HepG2 (cell line): ENCODE data around the gene ORC6. TPM values are rescaled to one million over a fixed set of nuclear protein-coding genes. Genes with fewer than 3 reads are reported as not detected.

ENCODE experiments used
- CBX2 ChIP-seq, 2 experiments: fragments of 200-600 bp in 1 of 2; sonication (generic); formaldehyde crosslinking in 1 of 2; IDR thresholded peaks; 2 replicates each; pipeline versions ENCODE4 v1.7.0 to v1.8.1; 2018 to 2022; ENCODE audit warnings: low read depth in 2 of 2, low read length in 1 of 2, mild to moderate bottlenecking in 1 of 2, missing genetic modification reagents in 1 of 2
- FOSL1 ChIP-seq: sonication (generic); formaldehyde crosslinking; IDR thresholded peaks from 2 replicates; pipeline ENCODE4 v1.9.0; 2021; ENCODE audit warnings: missing genetic modification reagents, borderline replicate concordance
- FOXK1 ChIP-seq: sonication (generic); formaldehyde crosslinking; IDR thresholded peaks from 2 replicates; pipeline ENCODE4 v1.4.0; 2020; ENCODE audit warnings: low read depth, missing genetic modification reagents, borderline replicate concordance
- IKZF4 ChIP-seq: sonication (generic); formaldehyde crosslinking; IDR thresholded peaks from 2 replicates; pipeline ENCODE4 v1.5.1; 2020; ENCODE audit warnings: borderline replicate concordance, mild to moderate bottlenecking, low read depth, missing genetic modification reagents; ENCODE audit errors: not compliant biosample characterization
- IRF2 ChIP-seq: IDR thresholded peaks from 2 replicates; pipeline ENCODE4 v1.6.1; 2018; ENCODE audit warnings: missing genetic modification reagents, missing compliant biosample characterization
- JDP2 ChIP-seq: sonication (generic); formaldehyde crosslinking; IDR thresholded peaks from 2 replicates; pipeline ENCODE4 v1.8.1; 2022; ENCODE audit warnings: missing genetic modification reagents, borderline replicate concordance
- KLF12 ChIP-seq: sonication (generic); formaldehyde crosslinking; IDR thresholded peaks from 2 replicates; pipeline ENCODE4 v1.4.0; 2020; ENCODE audit warnings: missing genetic modification reagents, borderline replicate concordance
- NR3C1 ChIP-seq: sonication (generic); formaldehyde crosslinking; IDR thresholded peaks from 2 replicates; pipeline ENCODE4 v1.4.0; 2020; ENCODE audit warnings: missing genetic modification reagents
- PRMT3 ChIP-seq: sonication (generic); formaldehyde crosslinking; IDR thresholded peaks from 2 replicates; pipeline ENCODE4 v1.8.1; 2022; ENCODE audit warnings: low read depth, mild to moderate bottlenecking, moderate library complexity, missing genetic modification reagents, borderline replicate concordance
- RBAK ChIP-seq: sonication (generic); formaldehyde crosslinking; IDR thresholded peaks from 2 replicates; pipeline ENCODE4 v1.5.1; 2020; ENCODE audit warnings: mild to moderate bottlenecking, missing genetic modification reagents
- RORA ChIP-seq: sonication (generic); formaldehyde crosslinking; IDR thresholded peaks from 2 replicates; pipeline ENCODE4 v1.5.0; 2020; ENCODE audit warnings: mild to moderate bottlenecking, missing genetic modification reagents, moderate library complexity
- RXRB ChIP-seq: IDR thresholded peaks from 2 replicates; pipeline ENCODE4 v1.6.1; 2016; ENCODE audit warnings: borderline replicate concordance, missing genetic modification reagents, missing compliant biosample characterization
- TBX3 ChIP-seq: fragments of 450-650 bp; IDR thresholded peaks from 2 replicates; pipeline ENCODE4 v1.6.1; 2017; ENCODE audit warnings: antibody characterized with exemption, mild to moderate bottlenecking, inconsistent platforms, borderline replicate concordance
- TEAD2 ChIP-seq: sonication (generic); formaldehyde crosslinking; IDR thresholded peaks from 2 replicates; pipeline ENCODE4 v1.9.0; 2021; ENCODE audit warnings: missing genetic modification reagents
- ZFP37 ChIP-seq: sonication (generic); formaldehyde crosslinking; IDR thresholded peaks from 2 replicates; pipeline ENCODE4 v1.4.0; 2020; ENCODE audit warnings: missing genetic modification reagents, borderline replicate concordance
- ZNF547 ChIP-seq: sonication (generic); formaldehyde crosslinking; IDR thresholded peaks from 2 replicates; pipeline ENCODE4 v1.5.1; 2020; ENCODE audit warnings: mild to moderate bottlenecking, missing genetic modification reagents
- ZNF674 ChIP-seq: sonication (generic); formaldehyde crosslinking; IDR thresholded peaks from 2 replicates; pipeline ENCODE4 v1.5.0; 2020; ENCODE audit warnings: low read depth, mild to moderate bottlenecking, missing genetic modification reagents
- polyA plus RNA-seq, 8 experiments: library from polyadenylated mRNA; depleted of rRNA in 3 of 8; stranded (reverse) in 7 of 8; unstranded in 1 of 8; fragments of >200 nt; fragmentation: Illumina TruSeq in 4 of 8; extraction: Trizol in 4 of 8; gene quantifications; 2 replicates each; pipeline versions ENCODE4 v1.2.1 to v1.2.3, GENCODE V29; 2011 to 2016; ENCODE audit warnings: low read depth in 4 of 8, missing spikeins in 1 of 8, mixed read lengths in 1 of 8; ENCODE audit not compliant: insufficient read depth in 1 of 8
- total RNA-seq, 5 experiments: library from RNA; depleted of rRNA; stranded (reverse); fragments of >200 nt; fragmentation: Illumina TruSeq; extraction: Trizol; gene quantifications; 2 replicates each; pipeline ENCODE4 v1.2.3, GENCODE V29; 2016; ENCODE audit warnings: low read depth in 1 of 5
- TF ChIP-seq, protein P1 (sequence below): sonication (generic); formaldehyde crosslinking; conservative IDR thresholded peaks from 2 replicates; pipeline ENCODE4 v1.8.1; 2023; ENCODE audit warnings: missing genetic modification reagents
- TF ChIP-seq, protein P2 (sequence below): sonication (generic); formaldehyde crosslinking; conservative IDR thresholded peaks from 2 replicates; pipeline ENCODE4 v1.4.0; 2020; ENCODE audit warnings: missing genetic modification reagents
- TF ChIP-seq, protein P3 (sequence below): sonication (generic); formaldehyde crosslinking; IDR thresholded peaks from 2 replicates; pipeline ENCODE4 v1.5.1; 2020; ENCODE audit warnings: missing genetic modification reagents, mild to moderate bottlenecking, borderline replicate concordance
- TF ChIP-seq, protein P4 (sequence below): sonication (generic); formaldehyde crosslinking; IDR thresholded peaks from 2 replicates; pipeline ENCODE4 v1.8.1; 2023; ENCODE audit warnings: mild to moderate bottlenecking, missing genetic modification reagents, borderline replicate concordance
- TF ChIP-seq, protein P5 (sequence below): sonication (generic); formaldehyde crosslinking; IDR thresholded peaks from 2 replicates; pipeline ENCODE4 v1.4.0; 2020; ENCODE audit warnings: missing genetic modification reagents

ORC6 gene
- total and polyA plus RNA-seq, 2 of the 13 experiments (the other 11 are each of a cell fraction or from before 2014, with no cell fraction given): 34.2 to 69.8 TPM

DNA sequence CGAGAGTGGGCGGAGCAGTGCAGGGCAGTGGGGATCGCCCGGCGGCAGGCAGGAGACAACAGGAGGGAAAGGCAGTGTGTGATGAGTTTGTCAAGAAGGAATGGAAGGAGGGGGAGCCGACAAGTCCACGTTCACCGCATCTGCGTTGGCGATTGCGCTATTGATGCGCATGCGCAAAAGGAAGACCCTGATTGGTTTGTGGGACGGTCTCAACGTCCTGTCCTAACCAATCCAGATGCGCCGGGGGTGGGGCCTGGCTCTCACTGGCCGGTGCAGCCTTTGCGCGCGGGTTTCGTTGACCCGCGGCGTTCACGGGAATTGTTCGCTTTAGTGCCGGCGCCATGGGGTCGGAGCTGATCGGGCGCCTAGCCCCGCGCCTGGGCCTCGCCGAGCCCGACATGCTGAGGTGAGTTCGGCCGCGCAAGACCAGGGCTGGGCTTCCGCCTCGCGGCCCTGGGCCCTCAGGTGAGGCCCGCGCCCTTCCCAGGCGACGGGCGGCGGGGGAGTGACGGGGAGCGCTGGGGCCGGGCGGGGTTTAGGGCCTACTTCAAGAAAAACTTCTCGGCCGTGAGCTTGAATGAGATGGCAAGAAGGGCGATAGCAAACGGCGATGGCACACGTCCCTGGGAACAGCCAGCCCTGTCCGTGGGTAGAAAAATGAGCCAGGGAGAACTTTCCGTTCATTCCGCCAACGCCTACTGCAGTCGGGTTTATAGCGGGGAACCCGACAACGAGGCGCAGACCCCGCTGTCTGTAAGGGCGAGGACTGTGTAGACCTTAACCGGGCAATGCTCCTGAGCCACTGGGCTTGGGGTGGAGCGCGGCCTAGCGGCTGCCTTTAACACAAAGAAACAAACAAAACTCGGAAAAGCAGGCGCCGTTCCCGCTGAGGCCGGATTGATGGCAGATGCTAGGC, at the start of gene ORC6 (continued):
- TF ChIP-seq ZNF674 (CRISPR knock-in tag): no peak
- no peak for TF ChIP-seq RORA (CRISPR knock-in tag)
- no peak for TF ChIP-seq TBX3
- TF ChIP-seq RBAK (CRISPR knock-in tag): peak; percentile 12; the same call in 1 of the 2 replicates
- peak; percentile 46; the same call in 1 of the 2 replicates for TF ChIP-seq IRF2
- TF ChIP-seq TEAD2 (CRISPR knock-in tag): no peak
- TF ChIP-seq PRMT3 (CRISPR knock-in tag): 0 out of 2 replicates have a peak, but pooled peaks have one; percentile 33
- TF ChIP-seq IKZF4 (CRISPR knock-in tag): no peak
- no peak for TF ChIP-seq CBX2 (IDR thresholded peaks at IDR 0.05; ENCODE audit: low read depth, low read length)
- no peak for TF ChIP-seq CBX2 (CRISPR knock-in tag; IDR thresholded peaks at IDR 0.05; ENCODE audit: low read depth)
- TF ChIP-seq, protein P1, sequence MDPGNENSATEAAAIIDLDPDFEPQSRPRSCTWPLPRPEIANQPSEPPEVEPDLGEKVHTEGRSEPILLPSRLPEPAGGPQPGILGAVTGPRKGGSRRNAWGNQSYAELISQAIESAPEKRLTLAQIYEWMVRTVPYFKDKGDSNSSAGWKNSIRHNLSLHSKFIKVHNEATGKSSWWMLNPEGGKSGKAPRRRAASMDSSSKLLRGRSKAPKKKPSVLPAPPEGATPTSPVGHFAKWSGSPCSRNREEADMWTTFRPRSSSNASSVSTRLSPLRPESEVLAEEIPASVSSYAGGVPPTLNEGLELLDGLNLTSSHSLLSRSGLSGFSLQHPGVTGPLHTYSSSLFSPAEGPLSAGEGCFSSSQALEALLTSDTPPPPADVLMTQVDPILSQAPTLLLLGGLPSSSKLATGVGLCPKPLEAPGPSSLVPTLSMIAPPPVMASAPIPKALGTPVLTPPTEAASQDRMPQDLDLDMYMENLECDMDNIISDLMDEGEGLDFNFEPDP (CRISPR knock-in tag): no peak
- TF ChIP-seq, protein P2, sequence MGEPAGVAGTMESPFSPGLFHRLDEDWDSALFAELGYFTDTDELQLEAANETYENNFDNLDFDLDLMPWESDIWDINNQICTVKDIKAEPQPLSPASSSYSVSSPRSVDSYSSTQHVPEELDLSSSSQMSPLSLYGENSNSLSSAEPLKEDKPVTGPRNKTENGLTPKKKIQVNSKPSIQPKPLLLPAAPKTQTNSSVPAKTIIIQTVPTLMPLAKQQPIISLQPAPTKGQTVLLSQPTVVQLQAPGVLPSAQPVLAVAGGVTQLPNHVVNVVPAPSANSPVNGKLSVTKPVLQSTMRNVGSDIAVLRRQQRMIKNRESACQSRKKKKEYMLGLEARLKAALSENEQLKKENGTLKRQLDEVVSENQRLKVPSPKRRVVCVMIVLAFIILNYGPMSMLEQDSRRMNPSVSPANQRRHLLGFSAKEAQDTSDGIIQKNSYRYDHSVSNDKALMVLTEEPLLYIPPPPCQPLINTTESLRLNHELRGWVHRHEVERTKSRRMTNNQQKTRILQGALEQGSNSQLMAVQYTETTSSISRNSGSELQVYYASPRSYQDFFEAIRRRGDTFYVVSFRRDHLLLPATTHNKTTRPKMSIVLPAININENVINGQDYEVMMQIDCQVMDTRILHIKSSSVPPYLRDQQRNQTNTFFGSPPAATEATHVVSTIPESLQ: no peak
- TF ChIP-seq, protein P3, sequence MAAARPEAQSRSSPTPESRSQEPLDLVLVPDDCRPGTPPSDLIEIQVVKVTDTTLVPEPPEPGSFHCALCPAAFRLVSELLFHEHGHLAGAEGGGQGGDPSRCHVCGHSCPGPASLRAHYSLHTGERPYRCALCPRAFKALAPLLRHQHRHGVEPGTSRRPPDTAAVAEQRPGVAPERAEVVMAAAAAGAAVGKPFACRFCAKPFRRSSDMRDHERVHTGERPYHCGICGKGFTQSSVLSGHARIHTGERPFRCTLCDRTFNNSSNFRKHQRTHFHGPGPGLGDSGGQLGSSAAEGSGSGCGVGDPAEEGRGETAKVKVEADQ (CRISPR knock-in tag): peak; percentile 83; the same call in 1 of the 2 replicates
- no peak for TF ChIP-seq FOSL1 (CRISPR knock-in tag)
- peak; percentile 14; the same call in 1 of the 2 replicates for TF ChIP-seq FOXK1 (CRISPR knock-in tag)
- no peak for TF ChIP-seq ZFP37
- TF ChIP-seq, protein P4, sequence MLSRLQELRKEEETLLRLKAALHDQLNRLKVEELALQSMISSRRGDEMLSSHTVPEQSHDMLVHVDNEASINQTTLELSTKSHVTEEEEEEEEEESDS (CRISPR knock-in tag): peak; percentile 81
- TF ChIP-seq KLF12 (CRISPR knock-in tag): no peak
- TF ChIP-seq, protein P5, sequence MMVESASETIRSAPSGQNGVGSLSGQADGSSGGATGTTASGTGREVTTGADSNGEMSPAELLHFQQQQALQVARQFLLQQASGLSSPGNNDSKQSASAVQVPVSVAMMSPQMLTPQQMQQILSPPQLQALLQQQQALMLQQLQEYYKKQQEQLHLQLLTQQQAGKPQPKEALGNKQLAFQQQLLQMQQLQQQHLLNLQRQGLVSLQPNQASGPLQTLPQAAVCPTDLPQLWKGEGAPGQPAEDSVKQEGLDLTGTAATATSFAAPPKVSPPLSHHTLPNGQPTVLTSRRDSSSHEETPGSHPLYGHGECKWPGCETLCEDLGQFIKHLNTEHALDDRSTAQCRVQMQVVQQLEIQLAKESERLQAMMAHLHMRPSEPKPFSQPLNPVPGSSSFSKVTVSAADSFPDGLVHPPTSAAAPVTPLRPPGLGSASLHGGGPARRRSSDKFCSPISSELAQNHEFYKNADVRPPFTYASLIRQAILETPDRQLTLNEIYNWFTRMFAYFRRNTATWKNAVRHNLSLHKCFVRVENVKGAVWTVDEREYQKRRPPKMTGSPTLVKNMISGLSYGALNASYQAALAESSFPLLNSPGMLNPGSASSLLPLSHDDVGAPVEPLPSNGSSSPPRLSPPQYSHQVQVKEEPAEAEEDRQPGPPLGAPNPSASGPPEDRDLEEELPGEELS: peak; percentile 23
- TF ChIP-seq ZNF547 (CRISPR knock-in tag): 0 out of 2 replicates have a peak, but pooled peaks have one; percentile 20
- no peak for TF ChIP-seq JDP2 (CRISPR knock-in tag)
- TF ChIP-seq NR3C1: no peak
- no peak; the same call in none of the 2 replicates for TF ChIP-seq RXRB (CRISPR knock-in tag)
